Uterine smooth muscle cell (primary cell): Measurements from ENCODE around the gene CLEC2L. TPM values are rescaled to one million over a fixed set of nuclear protein-coding genes. Genes with fewer than 3 reads are reported as not detected.

Experiments used
- total RNA-seq: library from RNA; depleted of rRNA; stranded (reverse); fragments of >200 nt; gene quantifications from 2 replicates; pipeline ENCODE4 v1.2.3, GENCODE V29; 2014

The CLEC2L gene
- total RNA-seq: not detected in 2 replicates

GRCh38 chr7:139523199-139523941 lies at the start of gene CLEC2L:
CLEC2L (plus strand) TSS chr7:139523685; CDS start chr7:139523928, 243 bp downstream.

Other genes starting within 250 kb of the CLEC2L start
- gene FMC1, start 182.3 kb upstream of the CLEC2L start, total RNA-seq: 8.0 and 8.9 TPM in 2 replicates
- gene LUC7L2, start 163.8 kb upstream of the CLEC2L start, total RNA-seq: 43.1 and 49.0 TPM in 2 replicates
- gene KLRG2, start 40.0 kb upstream of the CLEC2L start, total RNA-seq: not detected in 2 replicates